Stimulated activated naive CD4-positive, alpha-beta T cell treated with Interleukin-2 at 50 U/mL for 16 hours (primary cell): ENCODE results near the gene TAAR6.
A peak's percentile ranks its signal among the peaks of the same experiment; 100 is the strongest.
"Not testable (repeated sequence)": the region's sequence is repeated elsewhere in the genome, so short reads cannot be mapped to it uniquely, and the experiment has no call there.

Experiments used
- DNase-seq: peaks from one replicate; lab custom pipeline; 2025; lab: John Stamatoyannopoulos, UW

Gene TAAR6

GRCh38 chr6:132570221-132570777 lies at the start of gene TAAR6:
Gene TAAR6 (plus strand): TSS chr6:132570322. CDS start chr6:132570322, 0 bp downstream.
- no peak for DNase-seq

GRCh38 chr6:132520953-132521352 lies 49.2 kb upstream of the TAAR6 start:
- no peak for DNase-seq

- DNase-seq, result no peak
These were observed 45.5 kb upstream of the TAAR6 start for GRCh38 chr6:132524646-132525045.

GRCh38 chr6:132525866-132526265 lies 44.3 kb upstream of the TAAR6 start:
- DNase-seq, result no peak

GRCh38 chr6:132526461-132526860 lies 43.7 kb upstream of the TAAR6 start:
- DNase-seq, result no peak

- DNase-seq, result no peak
These were observed 42.3 kb upstream of the TAAR6 start for GRCh38 chr6:132527791-132528190.

- peak; percentile 44 for DNase-seq
These were observed 39.7 kb upstream of the TAAR6 start for GRCh38 chr6:132530293-132530974.

- DNase-seq, result not testable (repeated sequence)
These were observed 35.6 kb upstream of the TAAR6 start for GRCh38 chr6:132534546-132534945.

- no peak for DNase-seq
These were observed 33.0 kb upstream of the TAAR6 start for GRCh38 chr6:132537145-132537544.

- no peak for DNase-seq
These were observed 32.1 kb upstream of the TAAR6 start, which contains the start of gene TAAR9 for GRCh38 chr6:132537977-132538376. Gene TAAR9 (plus strand): TSS chr6:132538277. CDS start chr6:132538290, 13 bp downstream.

GRCh38 chr6:132544826-132545225 lies 25.3 kb upstream of the TAAR6 start:
- no peak for DNase-seq

GRCh38 chr6:132548746-132549463 lies 21.2 kb upstream of the TAAR6 start:
- no peak for DNase-seq

- DNase-seq, result no peak
These were observed 18.9 kb upstream of the TAAR6 start for GRCh38 chr6:132551214-132551613.

- no peak for DNase-seq
These were observed 17.8 kb upstream of the TAAR6 start, which contains the start of gene TAAR8 for GRCh38 chr6:132552372-132552771. Gene TAAR8 (plus strand): TSS chr6:132552672. CDS start chr6:132552693, 21 bp downstream.

- not testable (repeated sequence) for DNase-seq
These were observed 10.0 kb upstream of the TAAR6 start for GRCh38 chr6:132560087-132560486.

GRCh38 chr6:132566404-132566803 lies 3.7 kb upstream of the TAAR6 start:
- DNase-seq, result no peak

- DNase-seq, result no peak
These were observed 2.6 kb upstream of the TAAR6 start for GRCh38 chr6:132567566-132567965.

- no peak for DNase-seq
These were observed 1.5 kb upstream of the TAAR6 start for GRCh38 chr6:132568611-132569010.

GRCh38 chr6:132569170-132569569 lies 952 bp upstream of the TAAR6 start:
- no peak for DNase-seq

- DNase-seq, result no peak
These were observed 1.7 kb downstream of the TAAR6 start for GRCh38 chr6:132571774-132572173.

GRCh38 chr6:132584698-132585097 lies 14.6 kb downstream of the TAAR6 start:
- DNase-seq, result no peak

GRCh38 chr6:132587424-132587823 lies 17.3 kb downstream of the TAAR6 start:
- DNase-seq, result no peak

GRCh38 chr6:132589454-132589853 lies 19.3 kb downstream of the TAAR6 start, which contains the start of gene TAAR5:
Gene TAAR5 (minus strand): TSS chr6:132589741. CDS start chr6:132589686, 55 bp downstream.
- no peak for DNase-seq
